GM08714 (cell line): ENCODE data around the gene MSI2.

Source experiments
- H3K4me3 ChIP-seq: fragments of 200-500 bp; sonication (Bioruptor generic); 2 replicates; pipeline ENCODE4 v1.5.1; 2014; ENCODE audit warnings: mild to moderate bottlenecking, low read length, inconsistent platforms
- ZNF274 ChIP-seq: IDR thresholded peaks from 2 replicates; pipeline ENCODE4 v1.6.1; 2012; ENCODE audit warnings: mild to moderate bottlenecking, low read depth, low read length

Gene MSI2

DNA sequence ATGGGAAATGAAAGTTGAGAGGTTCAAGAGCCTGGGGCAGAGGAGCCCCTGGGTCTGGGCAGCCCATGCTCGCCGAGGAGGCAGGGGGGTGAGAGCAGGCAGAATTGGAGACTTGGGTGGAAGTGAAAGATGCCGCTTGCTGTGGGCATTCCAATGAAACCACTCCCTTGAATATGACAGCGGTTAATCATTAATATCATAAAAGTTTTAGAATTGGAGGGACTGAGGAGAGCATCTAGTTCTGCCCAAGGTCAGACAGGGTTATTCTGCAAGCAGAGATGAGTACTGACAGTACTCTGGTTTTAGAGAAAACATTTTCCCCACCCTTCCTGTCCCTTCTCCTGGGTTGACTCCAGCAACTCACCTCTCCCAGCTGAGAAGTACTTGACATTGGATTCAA lies 180.2 kb downstream of the MSI2 start:
- no peak overlapping the region for H3K4me3 ChIP-seq
- no peak for TF ChIP-seq ZNF274

DNA sequence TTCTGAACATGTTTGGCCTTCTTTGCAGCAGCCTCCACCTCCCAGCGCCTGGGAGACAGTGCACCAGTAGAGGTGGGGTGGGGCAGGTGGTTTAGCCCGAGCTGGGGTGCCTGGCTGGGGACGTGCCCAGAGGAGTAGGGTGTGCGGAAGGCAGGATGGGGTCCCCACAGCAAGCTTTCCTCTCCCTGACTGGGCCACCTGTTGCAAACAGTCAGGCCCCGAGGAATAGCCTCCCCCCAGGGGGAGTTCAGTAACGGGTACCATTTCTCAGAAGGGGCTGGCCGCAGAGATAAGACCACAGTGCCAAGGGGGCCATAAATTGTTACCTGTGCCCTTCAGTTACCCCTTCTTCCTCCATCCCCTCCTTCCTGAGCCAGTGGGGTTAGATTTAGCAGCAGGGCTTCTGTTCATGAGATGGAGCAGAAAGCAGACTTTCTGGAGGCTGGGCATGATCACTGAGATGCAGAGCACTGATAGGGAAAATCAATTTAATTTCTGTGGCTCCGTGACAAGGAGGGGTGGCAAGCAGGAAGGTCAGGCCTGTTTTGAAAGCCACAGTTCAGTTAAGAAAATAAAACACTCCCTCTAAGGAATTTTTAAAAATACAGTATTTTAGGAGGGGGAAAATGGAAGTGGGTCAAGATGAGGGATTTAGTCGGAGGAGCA lies 181.9 kb downstream of the MSI2 start:
- no peak overlapping the region; the same call in 1 of the 2 replicates for H3K4me3 ChIP-seq
- no peak for TF ChIP-seq ZNF274

DNA sequence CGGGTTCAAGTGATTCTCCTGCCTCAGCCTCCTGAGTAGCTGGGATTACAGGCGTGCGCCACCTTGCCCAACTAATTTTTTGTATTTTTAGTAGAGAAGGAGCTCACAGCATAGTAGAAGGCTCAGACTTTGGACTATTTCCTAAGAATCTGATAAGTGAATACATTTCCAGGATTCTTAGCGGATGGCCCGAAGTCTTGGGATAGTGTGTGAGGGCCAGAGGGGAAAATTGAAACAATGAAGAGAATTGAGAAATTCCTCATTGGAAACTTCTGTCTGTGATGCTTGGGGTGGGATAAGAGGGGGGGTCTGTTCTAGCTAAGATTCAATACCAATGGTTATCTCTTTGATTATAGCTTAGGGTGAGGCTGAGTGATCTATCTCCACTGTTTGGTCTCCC lies 183.3 kb downstream of the MSI2 start:
- H3K4me3 ChIP-seq: no peak overlapping the region
- no peak for TF ChIP-seq ZNF274

DNA sequence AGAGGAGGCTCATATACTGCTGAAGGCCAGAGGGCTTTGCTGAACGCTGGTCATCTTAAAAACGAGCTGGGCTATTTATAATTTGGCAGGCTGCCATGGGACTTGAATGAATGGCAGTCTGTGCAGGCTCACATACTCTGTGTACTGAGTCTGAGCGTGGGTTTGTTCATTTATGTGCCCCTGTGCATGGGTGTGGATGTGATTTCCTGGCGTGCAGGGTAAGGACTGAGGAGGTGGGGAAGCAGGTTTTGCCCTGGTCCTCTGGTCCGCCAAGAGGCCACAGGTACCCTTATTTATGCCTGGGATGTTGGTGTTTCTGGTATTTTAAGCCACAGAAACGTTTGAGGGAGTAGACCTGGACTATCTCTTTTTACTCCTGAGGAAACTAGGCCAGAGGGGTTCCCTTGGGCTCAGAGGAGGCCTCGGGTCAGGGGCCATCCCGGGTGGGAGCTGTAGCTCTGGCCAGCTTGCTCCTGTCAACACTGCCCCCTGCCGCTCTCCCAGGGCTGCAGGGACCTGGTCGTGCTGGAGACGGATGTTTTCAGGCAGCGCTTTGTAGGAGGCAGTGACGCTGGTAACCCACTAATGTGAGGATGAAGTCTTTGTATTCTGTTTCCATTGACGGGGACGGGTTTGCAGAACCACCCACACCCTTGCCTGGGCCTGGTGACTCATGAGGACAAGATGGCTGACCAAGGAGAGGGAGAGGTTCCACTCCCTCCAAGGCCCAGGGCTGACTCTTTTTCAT lies 184.4 kb downstream of the MSI2 start:
- TF ChIP-seq ZNF274: no peak
- no peak overlapping the region for H3K4me3 ChIP-seq

DNA sequence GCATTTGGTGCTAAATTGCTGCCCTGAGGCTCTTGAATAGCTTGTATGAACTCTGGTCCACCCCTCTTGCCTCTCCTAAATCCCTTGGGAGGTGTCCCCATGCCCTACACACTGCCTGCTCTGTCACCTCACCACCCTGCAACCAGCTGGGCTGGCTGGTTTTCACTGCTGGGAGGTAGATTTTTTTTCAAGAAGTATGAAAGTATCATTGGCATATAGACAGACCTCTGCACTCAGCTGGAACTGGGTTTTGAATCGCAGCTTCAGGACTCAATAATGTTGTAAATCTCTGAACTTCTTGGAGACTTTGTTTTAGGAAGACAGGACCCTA lies 184.9 kb downstream of the MSI2 start:
- H3K4me3 ChIP-seq: no peak overlapping the region
- TF ChIP-seq ZNF274: no peak

DNA sequence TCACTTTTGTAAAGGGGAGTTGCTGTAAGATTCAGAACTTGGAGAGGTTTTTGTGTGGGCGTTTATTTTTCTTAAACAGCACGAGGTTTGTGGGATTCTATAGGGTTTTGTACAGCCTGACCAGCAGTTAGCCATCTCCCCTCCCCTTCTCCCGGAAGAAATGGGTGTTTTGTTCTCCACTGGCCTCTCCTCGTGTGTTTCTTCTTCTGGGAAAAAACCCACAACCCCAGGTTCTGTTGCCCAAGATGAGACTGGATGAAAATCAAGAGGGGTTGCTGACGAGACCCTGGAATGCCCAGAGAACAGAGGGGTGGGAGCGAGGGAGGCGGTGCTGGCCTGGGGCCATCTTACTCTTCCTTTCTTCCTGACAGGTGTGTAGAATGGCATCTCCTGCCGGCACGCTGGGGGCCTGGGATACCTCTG lies 186.1 kb downstream of the MSI2 start:
- H3K4me3 ChIP-seq: no peak overlapping the region
- TF ChIP-seq ZNF274: no peak

DNA sequence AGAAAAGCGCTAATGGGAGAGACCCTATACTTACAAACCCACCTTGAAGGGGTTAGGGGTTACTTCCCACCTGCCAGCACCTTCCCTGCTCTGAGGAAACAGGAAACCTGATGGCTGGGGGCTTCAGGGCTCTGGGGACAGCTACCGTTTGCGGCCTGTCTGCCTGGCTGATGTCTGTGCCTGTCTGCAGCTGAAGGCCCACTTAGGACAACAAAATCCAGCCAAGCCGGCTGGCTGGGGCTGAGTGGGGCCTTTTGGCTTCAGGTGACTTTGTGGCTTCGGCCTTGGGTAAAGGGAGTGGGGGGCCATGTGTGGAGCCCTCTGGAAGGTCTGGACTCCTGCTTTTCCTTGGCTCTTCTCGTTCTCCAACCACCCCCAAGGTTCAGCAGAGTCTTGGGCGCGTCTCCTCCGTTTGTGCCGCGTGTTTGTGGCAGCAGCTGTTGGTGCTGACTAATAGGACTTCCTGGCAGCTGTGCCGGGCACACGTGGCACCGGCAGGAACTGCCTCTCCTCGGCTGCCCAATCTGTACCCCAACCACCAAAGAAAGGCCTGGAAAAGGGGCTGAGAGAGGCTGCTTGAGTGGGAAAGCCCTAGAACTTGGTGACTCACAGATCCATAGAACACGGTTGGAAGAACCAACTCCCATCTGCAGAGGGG lies 186.7 kb downstream of the MSI2 start:
- H3K4me3 ChIP-seq: no peak overlapping the region
- TF ChIP-seq ZNF274: no peak

DNA sequence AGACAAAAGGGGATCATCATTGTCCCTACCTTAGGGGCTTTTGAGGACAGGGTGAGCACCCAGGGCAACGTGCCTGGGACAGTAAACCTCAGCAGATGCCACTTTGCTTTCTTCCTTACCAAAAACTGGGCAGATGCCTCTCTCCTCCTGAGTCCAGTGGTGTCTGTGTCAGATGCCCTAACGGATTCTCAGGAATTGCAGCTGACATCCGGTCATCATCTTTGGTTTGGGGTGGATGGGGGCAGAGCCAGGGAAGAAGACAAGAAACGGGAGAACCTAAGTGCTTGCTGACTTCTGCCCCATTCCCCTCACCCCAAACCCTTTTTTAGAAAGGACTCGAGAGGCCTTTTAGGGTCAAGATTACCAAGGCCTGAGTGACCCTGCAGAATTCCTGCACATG lies 187.5 kb downstream of the MSI2 start:
- H3K4me3 ChIP-seq: no peak overlapping the region
- no peak for TF ChIP-seq ZNF274

DNA sequence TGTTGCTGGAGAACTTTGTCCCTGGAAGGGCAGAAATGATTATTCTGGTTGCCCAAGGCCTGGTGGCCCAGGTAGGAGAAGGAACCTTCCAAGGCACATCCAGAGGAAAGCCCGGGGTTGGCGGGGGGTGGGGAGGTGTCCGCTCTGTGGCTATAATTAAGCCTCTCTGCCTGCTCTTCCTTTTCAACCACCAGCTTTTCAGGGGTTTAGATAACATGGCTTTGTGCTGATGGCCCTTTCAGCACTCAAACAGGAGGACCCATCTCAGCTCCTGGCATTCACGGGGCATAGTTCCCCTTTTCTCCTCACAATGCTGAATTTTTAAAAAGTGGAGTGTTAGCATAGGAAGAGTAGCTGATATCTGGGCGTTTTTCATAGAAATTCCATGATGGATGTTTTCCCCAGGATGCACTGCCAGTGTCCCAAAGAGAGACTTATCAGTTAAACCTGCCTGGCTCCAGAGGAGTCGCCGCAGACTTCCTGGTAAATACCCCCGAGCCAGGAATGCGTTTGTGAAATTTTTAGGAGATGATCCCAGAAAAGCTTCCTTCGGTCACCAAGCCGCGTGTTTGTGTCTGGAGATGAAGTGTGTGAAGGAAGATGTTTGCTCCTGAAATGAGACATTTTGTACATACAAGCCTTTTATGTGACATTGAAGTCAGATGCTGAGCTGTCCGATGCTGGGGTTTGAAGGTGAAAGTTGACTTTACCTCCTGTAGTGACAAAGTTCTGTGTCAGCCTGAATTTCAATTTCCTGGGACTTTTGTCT lies 188.5 kb downstream of the MSI2 start:
- H3K4me3 ChIP-seq: peak overlapping the region; percentile 17; the same call in 1 of the 2 replicates

DNA sequence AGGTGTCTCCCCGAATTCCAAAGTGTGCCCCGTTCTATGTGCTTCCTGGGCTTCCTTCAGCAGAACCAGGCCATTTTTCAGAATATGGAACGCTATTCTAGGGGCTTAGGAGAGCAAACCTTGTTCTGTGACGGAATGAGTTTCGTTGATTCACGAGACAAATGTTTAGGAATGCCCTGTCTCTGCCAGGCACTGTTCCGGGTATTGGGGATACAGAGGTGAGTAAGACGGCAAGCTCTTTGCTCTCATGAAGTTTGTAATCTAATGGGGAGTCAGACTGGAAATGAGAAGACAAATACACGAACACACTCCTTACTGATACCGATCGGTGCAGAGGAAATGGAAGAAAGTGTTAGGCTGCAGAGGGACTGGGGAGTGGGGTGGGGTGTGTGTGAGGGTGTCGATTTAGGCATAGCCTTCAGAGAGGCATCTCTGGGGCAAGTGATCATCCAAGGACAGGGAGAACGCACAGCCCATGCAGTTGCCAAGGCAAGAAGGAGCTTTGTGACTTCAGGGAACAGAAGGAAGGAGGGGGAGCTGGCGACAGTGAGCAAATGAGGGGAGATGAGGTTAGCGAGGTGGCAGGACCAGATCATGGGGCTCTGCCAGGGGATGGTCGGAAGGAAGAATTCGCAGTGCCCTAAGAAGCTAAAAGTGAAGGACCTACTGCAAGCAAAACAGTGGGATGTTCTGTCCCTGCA lies 189.6 kb downstream of the MSI2 start:
- H3K4me3 ChIP-seq: no peak overlapping the region
- TF ChIP-seq ZNF274: no peak

More for the DNA sequence above, 188.5 kb downstream of the MSI2 start:
- no peak for TF ChIP-seq ZNF274

DNA sequence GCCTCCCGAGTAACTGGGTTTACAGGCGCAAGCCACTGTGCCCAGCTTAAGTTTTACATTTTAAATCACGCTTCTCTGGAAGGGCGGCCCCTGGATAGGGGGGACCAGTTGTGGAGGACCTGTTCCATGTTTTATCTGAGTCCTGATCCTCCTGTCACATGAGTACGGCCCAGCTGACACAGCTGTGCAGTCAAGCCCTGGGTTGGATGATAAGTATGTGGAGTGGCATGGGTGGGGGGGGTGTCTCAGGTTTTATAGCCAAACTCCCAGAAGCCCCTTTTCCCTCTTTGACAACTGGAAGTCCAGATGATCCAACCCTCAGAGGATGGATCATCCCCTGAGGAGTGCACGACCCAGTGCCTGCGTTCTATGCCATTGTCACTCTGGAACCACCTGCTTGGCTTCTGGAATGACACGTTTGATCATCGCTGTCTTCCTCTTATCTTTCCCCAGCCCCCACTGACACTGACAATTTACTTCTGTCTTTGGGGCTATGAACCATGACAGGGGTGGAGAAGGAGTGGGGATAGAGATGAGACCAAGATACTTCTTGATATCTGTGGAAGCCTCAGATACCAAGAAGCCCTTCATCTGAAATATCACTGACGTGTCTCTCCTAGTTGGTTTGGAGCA lies 191.2 kb downstream of the MSI2 start:
- no peak overlapping the region for H3K4me3 ChIP-seq
- TF ChIP-seq ZNF274: no peak

DNA sequence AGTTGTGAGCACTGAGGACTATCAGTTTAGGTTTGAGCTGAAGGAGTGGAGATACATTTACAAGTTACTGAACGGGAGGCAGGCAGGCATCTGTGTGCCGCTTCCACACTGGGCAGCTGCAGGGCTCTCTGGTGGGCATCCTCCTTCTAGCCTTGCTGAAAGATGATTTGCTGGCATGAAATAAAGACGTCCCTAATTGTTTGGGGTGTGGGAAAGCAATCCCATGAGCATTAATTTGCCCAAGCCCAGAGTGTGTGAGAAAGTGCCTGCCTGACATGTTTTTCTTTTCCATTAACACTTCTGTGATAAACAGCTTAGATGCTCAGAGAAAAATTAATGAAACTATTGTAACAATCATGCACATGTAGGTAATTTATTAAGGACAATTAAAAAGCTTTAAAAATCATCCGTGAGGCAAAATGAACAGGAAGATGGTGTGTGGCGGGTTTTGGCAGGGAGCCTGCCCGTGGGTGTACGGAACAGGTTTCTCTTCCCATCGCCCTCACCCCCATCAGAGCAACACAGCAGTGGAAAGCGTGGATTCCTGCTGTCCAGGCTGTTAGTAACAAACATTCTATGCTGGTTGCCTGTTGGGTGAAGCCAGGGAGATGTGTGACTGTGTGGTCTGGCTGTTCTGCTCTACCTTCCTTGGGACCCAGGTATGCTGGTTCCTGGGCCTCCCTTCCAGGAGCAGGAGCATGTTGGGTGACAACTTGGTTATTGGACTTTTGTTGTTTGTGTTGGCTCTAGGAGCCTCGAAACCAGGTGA lies 191.9 kb downstream of the MSI2 start:
- H3K4me3 ChIP-seq: no peak overlapping the region
- TF ChIP-seq ZNF274: no peak

DNA sequence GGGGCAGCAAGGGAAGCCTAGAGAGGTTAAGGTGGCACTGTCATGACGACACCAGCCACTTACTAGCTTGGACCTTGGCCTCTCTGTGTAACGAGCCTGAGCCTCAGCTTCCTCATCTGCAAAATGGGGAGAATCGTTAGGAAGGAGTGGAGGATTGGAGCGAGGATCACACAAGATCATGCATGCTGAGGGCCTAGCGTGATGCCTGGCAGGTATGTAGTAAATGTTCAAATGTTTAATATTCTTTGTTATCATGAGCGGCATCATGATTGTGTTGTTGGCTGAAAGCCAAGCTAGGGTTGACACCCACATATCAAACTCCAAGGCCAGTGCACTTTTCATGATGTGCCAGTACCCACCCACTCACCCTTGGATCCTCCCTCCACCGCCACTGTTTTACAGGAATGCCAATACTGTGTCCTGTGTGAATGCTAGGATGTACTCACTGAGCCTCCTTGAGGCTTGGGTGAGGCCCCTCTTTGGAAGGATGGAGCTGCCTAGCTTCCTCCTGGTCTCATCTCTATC lies 192.5 kb downstream of the MSI2 start:
- no peak for TF ChIP-seq ZNF274

More for the DNA sequence above, 192.5 kb downstream of the MSI2 start:
- no peak overlapping the region for H3K4me3 ChIP-seq
